Esophagus squamous epithelium (tissue), 4 donors: ENCODE measurements around the gene ERC2.

Experiments used
- POLR2A ChIP-seq, 4 donors: fragments of 450-650 bp; IDR thresholded peaks; one replicate each; pipeline ENCODE4 v1.6.1; 2017; ENCODE audit warnings: antibody characterized with exemption in 4 of 4, mild to moderate bottlenecking in 4 of 4, moderate library complexity in 3 of 4
- TF ChIP-seq, protein P1 (sequence below), 6 experiments: fragments of 450-650 bp in 4 of 6; fragments of 200-600 bp in 2 of 6; sonication (generic) in 2 of 6; IDR thresholded peaks; one replicate each; pipeline ENCODE4 v1.5.1; 2016 to 2019; ENCODE audit warnings: antibody characterized with exemption in 6 of 6, mild to moderate bottlenecking in 4 of 6, moderate library complexity in 4 of 6

GRCh38 chr3:55857633-55858032 is 610.6 kb downstream of the ERC2 start:
- no peak for TF ChIP-seq POLR2A (IDR thresholded peaks at IDR 0.05)
- TF ChIP-seq, protein P1, sequence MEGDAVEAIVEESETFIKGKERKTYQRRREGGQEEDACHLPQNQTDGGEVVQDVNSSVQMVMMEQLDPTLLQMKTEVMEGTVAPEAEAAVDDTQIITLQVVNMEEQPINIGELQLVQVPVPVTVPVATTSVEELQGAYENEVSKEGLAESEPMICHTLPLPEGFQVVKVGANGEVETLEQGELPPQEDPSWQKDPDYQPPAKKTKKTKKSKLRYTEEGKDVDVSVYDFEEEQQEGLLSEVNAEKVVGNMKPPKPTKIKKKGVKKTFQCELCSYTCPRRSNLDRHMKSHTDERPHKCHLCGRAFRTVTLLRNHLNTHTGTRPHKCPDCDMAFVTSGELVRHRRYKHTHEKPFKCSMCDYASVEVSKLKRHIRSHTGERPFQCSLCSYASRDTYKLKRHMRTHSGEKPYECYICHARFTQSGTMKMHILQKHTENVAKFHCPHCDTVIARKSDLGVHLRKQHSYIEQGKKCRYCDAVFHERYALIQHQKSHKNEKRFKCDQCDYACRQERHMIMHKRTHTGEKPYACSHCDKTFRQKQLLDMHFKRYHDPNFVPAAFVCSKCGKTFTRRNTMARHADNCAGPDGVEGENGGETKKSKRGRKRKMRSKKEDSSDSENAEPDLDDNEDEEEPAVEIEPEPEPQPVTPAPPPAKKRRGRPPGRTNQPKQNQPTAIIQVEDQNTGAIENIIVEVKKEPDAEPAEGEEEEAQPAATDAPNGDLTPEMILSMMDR (IDR thresholded peaks at IDR 0.05): no peak
